H1 (cell line): ENCODE data around the gene CXCL3. TPM values are rescaled to one million over a fixed set of nuclear protein-coding genes. Genes with fewer than 3 reads are reported as not detected.

Source experiments
- BCL11A ChIP-seq, 2 experiments: IDR thresholded peaks; one replicate each; pipeline ENCODE4 v1.6.1; 2011; ENCODE audit warnings: low read depth in 2 of 2, low read length in 2 of 2, mild to moderate bottlenecking in 2 of 2
- KDM4A ChIP-seq: IDR thresholded peaks from one replicate; pipeline ENCODE4 v1.7.1; 2012; ENCODE audit warnings: low read depth, mild to moderate bottlenecking, moderate library complexity, low read length, inconsistent platforms; ENCODE audit not compliant: severe bottlenecking
- ZNF274 ChIP-seq: IDR thresholded peaks from 2 replicates; pipeline ENCODE4 v1.7.0; 2012; ENCODE audit warnings: low read length, borderline replicate concordance; ENCODE audit errors: extremely low read depth
- polyA plus RNA-seq, 7 experiments: library from polyadenylated mRNA; depleted of rRNA in 3 of 7; stranded (reverse) in 5 of 7; unstranded in 2 of 7; fragments of >200 nt in 5 of 7; fragments of 200-250 nt in 2 of 7; gene quantifications; 1 replicate in 5 of 7; 2 replicates in 1 of 7; 4 replicates in 1 of 7; pipeline versions ENCODE4 v1.2.1 to v1.2.3, GENCODE V29; 2011 to 2013; ENCODE audit warnings: missing spikeins in 2 of 7, mixed read lengths in 2 of 7
- total RNA-seq: library from RNA; stranded (reverse); fragmentation: NEBNext Ultra II Directional; extraction: Animal tissue kit (Norgen Biotek cat#: 25700); gene quantifications from 2 replicates; pipeline ENCODE4 v1.2.1, GENCODE V29; 2021
- TF ChIP-seq, protein P1 (sequence below): IDR thresholded peaks from 2 replicates; pipeline ENCODE4 v1.6.1; 2012; ENCODE audit warnings: inconsistent platforms

The CXCL3 gene
- total and polyA plus RNA-seq, 2 of the 8 experiments (the other 6 are each of a cell fraction or from before 2014, with no cell fraction given), result 3.1 to 5.2 TPM

DNA sequence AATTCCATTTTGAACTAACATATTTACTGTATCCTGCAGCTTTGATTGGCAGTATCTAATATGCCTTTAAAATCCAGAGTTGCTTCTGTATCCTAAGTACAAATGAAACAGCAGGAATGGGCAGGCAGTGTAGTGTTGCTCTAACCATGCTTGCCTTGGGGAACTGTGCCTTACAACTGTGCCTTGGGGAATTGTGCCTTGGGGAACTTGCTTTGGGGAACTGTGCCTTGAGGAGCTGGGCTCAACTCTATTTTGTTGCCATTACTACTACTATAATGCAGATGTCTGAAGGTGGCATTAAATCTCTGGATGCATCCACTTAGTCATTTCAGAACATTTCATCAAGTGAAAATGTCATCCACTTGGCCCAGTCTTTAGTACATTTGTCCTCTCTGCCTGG, 6.9 kb downstream of the CXCL3 start (continued):
- TF ChIP-seq BCL11A (IDR thresholded peaks at IDR 0.05; ENCODE audit: low read depth in 2 of 2, low read length in 2 of 2) (no peak), ZNF274 (no peak), KDM4A (no peak)
- TF ChIP-seq, protein P1, sequence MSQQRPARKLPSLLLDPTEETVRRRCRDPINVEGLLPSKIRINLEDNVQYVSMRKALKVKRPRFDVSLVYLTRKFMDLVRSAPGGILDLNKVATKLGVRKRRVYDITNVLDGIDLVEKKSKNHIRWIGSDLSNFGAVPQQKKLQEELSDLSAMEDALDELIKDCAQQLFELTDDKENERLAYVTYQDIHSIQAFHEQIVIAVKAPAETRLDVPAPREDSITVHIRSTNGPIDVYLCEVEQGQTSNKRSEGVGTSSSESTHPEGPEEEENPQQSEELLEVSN, result no peak
